Adipocyte (in vitro differentiated cells): ENCODE data around the gene RIC8B.

Experiments
- DNase-seq: peaks from one replicate; pipeline ENCODE4 v3.0.0-alpha.2; 2015; ENCODE audit warnings: low read depth
- H3K27me3 ChIP-seq: replicated peaks from 2 replicates; pipeline ENCODE4 v1.7.0; 2013; ENCODE audit warnings: mild to moderate bottlenecking, low read length, moderate library complexity; ENCODE audit not compliant: control insufficient read depth, insufficient read depth
- H3K36me3 ChIP-seq: 2 replicates; pipeline ENCODE4 v1.7.0; 2013; ENCODE audit warnings: low read length, mild to moderate bottlenecking, moderate library complexity; ENCODE audit not compliant: control insufficient read depth, insufficient read depth, severe bottlenecking
- H3K4me1 ChIP-seq: 2 replicates; pipeline ENCODE4 v1.7.0; 2013; ENCODE audit warnings: mild to moderate bottlenecking, low read length, moderate library complexity; ENCODE audit not compliant: control insufficient read depth, insufficient read depth
- H3K4me3 ChIP-seq: 2 replicates; pipeline ENCODE4 v1.7.0; 2013; ENCODE audit warnings: mild to moderate bottlenecking, low read length, moderate library complexity
- H3K9ac ChIP-seq: 2 replicates; pipeline ENCODE4 v1.7.0; 2013; ENCODE audit warnings: mild to moderate bottlenecking, low read length, moderate library complexity
- H3K9me3 ChIP-seq: 2 replicates; pipeline ENCODE4 v1.7.0; 2013; ENCODE audit warnings: mild to moderate bottlenecking, low read length, moderate library complexity; ENCODE audit not compliant: control insufficient read depth

RIC8B gene

DNA sequence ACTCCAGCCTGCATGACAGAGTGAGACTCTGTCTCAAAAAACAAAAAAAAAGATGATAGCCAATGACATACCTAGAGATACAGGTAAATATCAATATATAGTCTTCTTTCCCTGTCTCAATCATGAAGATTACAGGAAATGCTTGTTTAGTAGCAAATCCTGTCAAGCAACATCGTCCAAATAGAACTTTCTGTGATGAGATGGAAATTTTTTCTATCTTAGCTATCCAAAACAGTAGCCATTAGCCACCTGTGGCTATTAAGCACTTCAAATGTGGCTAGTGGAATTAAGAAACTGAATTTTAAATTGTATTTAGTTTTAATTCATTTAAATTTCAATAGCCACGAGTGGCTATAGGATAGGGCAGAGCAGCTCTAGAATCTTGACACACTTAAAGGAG, 33.2 kb upstream of the RIC8B start:
- H3K9ac ChIP-seq = no peak overlapping the region

GRCh38 chr12:106743270-106743988, 31.1 kb upstream of the RIC8B start:
- H3K4me1 ChIP-seq = no peaks in the 10 kb centered on the region
- H3K4me3 ChIP-seq = no peak overlapping the region
- no peak for DNase-seq
- H3K36me3 ChIP-seq = no peaks in the 10 kb centered on the region
- H3K27me3 ChIP-seq = peaks cover 13% of the 10 kb centered on the region
- no peak overlapping the region for H3K9ac ChIP-seq
- no peaks in the 10 kb centered on the region for H3K9me3 ChIP-seq

More for the DNA sequence above, 33.2 kb upstream of the RIC8B start:
- DNase-seq = no peak
- Histone ChIP-seq H3K36me3 (no peaks in the 10 kb centered on the region), H3K4me3 (no peak overlapping the region), H3K9me3 (no peaks in the 10 kb centered on the region), H3K27me3 (peaks cover 18% of the 10 kb centered on the region), H3K4me1 (no peaks in the 10 kb centered on the region)

- Histone ChIP-seq H3K9ac (no peak overlapping the region), H3K36me3 (no peaks in the 10 kb centered on the region), H3K27me3 (peaks cover 13% of the 10 kb centered on the region), H3K9me3 (no peaks in the 10 kb centered on the region), H3K4me3 (no peak overlapping the region), H3K4me1 (no peaks in the 10 kb centered on the region)
- DNase-seq = no peak
Observed at GRCh38 chr12:106744600-106744999, 29.9 kb upstream of the RIC8B start.

GRCh38 chr12:106745181-106745745, 29.2 kb upstream of the RIC8B start:
- Histone ChIP-seq H3K36me3 (no peaks in the 10 kb centered on the region), H3K9ac (no peak overlapping the region), H3K4me1 (no peaks in the 10 kb centered on the region), H3K4me3 (no peak overlapping the region), H3K27me3 (peaks cover 13% of the 10 kb centered on the region), H3K9me3 (no peaks in the 10 kb centered on the region)
- DNase-seq = no peak

DNA sequence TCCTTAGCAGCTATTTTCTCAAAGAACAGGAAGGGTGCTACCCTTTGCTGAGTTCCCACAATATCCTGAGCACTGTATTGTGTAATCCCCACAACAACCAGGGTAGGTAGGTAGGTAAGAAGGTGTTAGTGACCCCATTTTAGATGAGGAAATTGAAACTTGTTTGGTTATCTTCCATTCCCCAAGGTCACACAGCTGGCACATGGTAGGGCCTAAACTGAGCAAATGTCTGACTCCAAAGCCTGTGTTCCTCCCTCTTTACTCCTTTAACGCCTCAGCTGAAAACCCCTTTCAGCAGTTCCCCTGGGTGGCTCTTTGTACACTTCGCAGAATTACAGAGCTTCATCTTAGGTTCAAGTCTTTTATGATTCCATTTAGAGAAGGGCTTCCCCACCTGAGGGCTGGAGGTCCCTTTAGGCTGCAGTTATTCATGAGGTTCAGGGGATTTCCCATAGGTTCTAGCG, 26.5 kb upstream of the RIC8B start:
- Histone ChIP-seq H3K36me3 (no peaks in the 10 kb centered on the region), H3K9ac (no peak overlapping the region)
- no peak for DNase-seq

DNA sequence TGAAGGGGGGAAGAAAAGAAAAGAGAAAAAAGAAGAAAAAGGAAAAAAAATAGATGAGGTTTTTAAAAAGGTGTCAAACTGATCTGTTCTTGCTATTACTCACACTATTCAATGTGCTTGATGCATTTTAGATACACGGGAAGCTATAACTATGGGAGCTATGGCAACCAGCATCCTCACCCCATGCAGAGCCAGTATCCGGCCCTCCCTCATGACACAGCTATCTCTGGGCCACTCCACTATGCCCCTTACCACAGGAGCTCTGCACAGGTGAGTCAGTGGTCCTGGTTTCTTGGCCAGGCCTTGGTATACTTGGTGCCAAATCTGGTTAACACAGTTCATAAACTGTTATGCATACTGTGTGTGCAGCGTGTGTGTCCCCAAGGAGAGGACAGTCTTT, 24.0 kb upstream of the RIC8B start:
- Histone ChIP-seq H3K9me3 (no peaks in the 10 kb centered on the region), H3K4me3 (no peak overlapping the region), H3K4me1 (peaks cover 6% of the 10 kb centered on the region), H3K36me3 (no peaks in the 10 kb centered on the region), H3K27me3 (no peaks in the 10 kb centered on the region), H3K9ac (no peak overlapping the region)
- no peak for DNase-seq

More for the DNA sequence above, 26.5 kb upstream of the RIC8B start:
- Histone ChIP-seq H3K9me3 (no peaks in the 10 kb centered on the region), H3K27me3 (peaks cover 10% of the 10 kb centered on the region), H3K4me3 (no peak overlapping the region), H3K4me1 (no peaks in the 10 kb centered on the region)

GRCh38 chr12:106753526-106753925, 21.0 kb upstream of the RIC8B start:
- peaks cover 33% of the 10 kb centered on the region for H3K4me1 ChIP-seq
- no peak for DNase-seq
- no peak overlapping the region for H3K9ac ChIP-seq
- no peaks in the 10 kb centered on the region for H3K9me3 ChIP-seq
- no peaks in the 10 kb centered on the region for H3K36me3 ChIP-seq
- no peaks in the 10 kb centered on the region for H3K27me3 ChIP-seq
- H3K4me3 ChIP-seq = no peak overlapping the region

- H3K9me3 ChIP-seq = no peaks in the 10 kb centered on the region
- no peaks in the 10 kb centered on the region for H3K27me3 ChIP-seq
- H3K4me3 ChIP-seq = no peak overlapping the region
- no peak overlapping the region for H3K9ac ChIP-seq
- H3K4me1 ChIP-seq = peaks cover 39% of the 10 kb centered on the region
- H3K36me3 ChIP-seq = no peaks in the 10 kb centered on the region
- no peak for DNase-seq
Observed at GRCh38 chr12:106754331-106754730, 20.2 kb upstream of the RIC8B start.

DNA sequence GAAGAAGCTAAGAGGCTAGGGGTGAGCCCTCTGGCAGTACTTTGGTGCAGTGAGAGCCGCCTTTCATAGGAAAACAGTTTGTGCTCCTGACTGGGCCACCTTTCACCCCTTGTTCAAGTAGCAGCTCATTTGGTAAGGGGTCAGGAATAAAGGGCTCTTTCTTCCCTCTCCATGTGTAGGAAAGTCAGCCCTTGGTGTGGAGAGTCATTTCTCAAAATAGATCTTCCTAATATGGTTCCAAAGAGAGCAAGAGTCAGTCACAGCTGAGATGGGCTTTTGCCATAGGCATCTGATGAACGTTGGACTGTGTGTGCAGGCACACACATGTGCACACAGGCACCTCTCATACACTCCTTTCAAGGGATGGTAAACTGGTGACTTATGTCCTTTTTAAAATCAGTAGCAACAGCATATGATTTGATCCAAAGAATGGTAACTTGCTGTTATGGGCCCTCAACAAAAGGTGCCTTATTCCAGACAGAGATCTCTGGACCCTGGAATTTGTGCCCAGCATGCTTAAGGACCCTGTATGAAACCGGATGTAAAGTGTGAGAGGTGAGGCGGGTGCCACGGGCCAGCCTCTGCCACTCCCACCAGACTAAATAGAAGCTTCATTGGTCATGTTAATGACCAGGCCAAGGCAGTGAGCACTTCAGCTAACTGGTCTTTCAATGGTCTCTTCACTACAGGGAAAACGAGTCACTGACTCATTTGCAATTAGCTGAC, 16.7 kb upstream of the RIC8B start:
- no peak for DNase-seq
- H3K4me3 ChIP-seq = no peak overlapping the region
- H3K4me1 ChIP-seq = peaks cover 54% of the 10 kb centered on the region
- no peaks in the 10 kb centered on the region for H3K36me3 ChIP-seq
- no peaks in the 10 kb centered on the region for H3K27me3 ChIP-seq
- H3K9me3 ChIP-seq = no peaks in the 10 kb centered on the region
- peak overlapping the region; percentile 70 for H3K9ac ChIP-seq

GRCh38 chr12:106758349-106759110, 16.0 kb upstream of the RIC8B start:
- DNase-seq = no peak
- H3K4me3 ChIP-seq = no peak overlapping the region
- no peaks in the 10 kb centered on the region for H3K27me3 ChIP-seq
- no peaks in the 10 kb centered on the region for H3K9me3 ChIP-seq
- H3K36me3 ChIP-seq = no peaks in the 10 kb centered on the region
- peaks cover 54% of the 10 kb centered on the region for H3K4me1 ChIP-seq
- H3K9ac ChIP-seq = peak overlapping the region; percentile 74
